CD4-positive, CD25-positive, alpha-beta regulatory T cell (primary cell): Measurements from ENCODE around the gene ARMC6. TPM values are rescaled to one million over a fixed set of nuclear protein-coding genes. Genes with fewer than 3 reads are reported as not detected.

Experiments
- ATAC-seq, 2 donors: fragments of 150-1000 bp; cut with Tn5 transposase; one replicate each; pipeline ENCODE4 v1.10.0; 2021; ENCODE audit warnings: low read depth in 2 of 2, moderate number of reproducible peaks in 2 of 2, moderate library complexity in 1 of 2
- DNase-seq, 3 donors: peaks; one replicate each; pipeline versions ENCODE4 v3.0.0 to v3.0.0-alpha.2; 2012 to 2022; ENCODE audit warnings: mixed read lengths in 1 of 3
- H3K27ac ChIP-seq: one replicate; pipeline ENCODE4 v1.7.0; 2013; ENCODE audit warnings: mild to moderate bottlenecking, low read length; ENCODE audit not compliant: insufficient read depth, poor library complexity, severe bottlenecking
- H3K27me3 ChIP-seq: one replicate; pipeline ENCODE4 v1.7.0; 2013; ENCODE audit warnings: low read length; ENCODE audit not compliant: control insufficient read depth, insufficient read depth
- H3K36me3 ChIP-seq: one replicate; pipeline ENCODE4 v1.7.0; 2013; ENCODE audit warnings: mild to moderate bottlenecking, low read length, moderate library complexity; ENCODE audit not compliant: control insufficient read depth, insufficient read depth
- H3K4me1 ChIP-seq: 2 replicates; pipeline ENCODE4 v1.7.0; 2013; ENCODE audit warnings: mild to moderate bottlenecking, low read length; ENCODE audit not compliant: insufficient read depth, control insufficient read depth, poor library complexity, severe bottlenecking
- H3K4me3 ChIP-seq: one replicate; pipeline ENCODE4 v1.7.0; 2013; ENCODE audit warnings: low read depth, mild to moderate bottlenecking, low read length, moderate library complexity
- H3K9me3 ChIP-seq, 2 experiments: 1 replicate in 1 of 2; 2 replicates in 1 of 2; pipeline ENCODE4 v1.7.0; 2013; ENCODE audit warnings: low read length in 2 of 2, mild to moderate bottlenecking in 1 of 2, moderate library complexity in 1 of 2; ENCODE audit not compliant: control insufficient read depth in 2 of 2
- H3K27ac Mint-ChIP-seq, 3 donors: one replicate each; pipeline ENCODE4 v1.8.0; 2020 to 2022; ENCODE audit warnings: mild to moderate bottlenecking in 3 of 3, mixed read lengths in 3 of 3, moderate library complexity in 2 of 3
- H3K27me3 Mint-ChIP-seq: one replicate; pipeline ENCODE4 v1.8.0; 2022; ENCODE audit warnings: mild to moderate bottlenecking, mixed read lengths
- H3K36me3 Mint-ChIP-seq: one replicate; pipeline ENCODE4 v1.8.0; 2020; ENCODE audit warnings: mixed read lengths
- H3K4me1 Mint-ChIP-seq, 4 donors: one replicate each; pipeline ENCODE4 v1.8.0; 2020 to 2022; ENCODE audit warnings: mixed read lengths in 4 of 4, mild to moderate bottlenecking in 1 of 4
- H3K4me3 Mint-ChIP-seq, 4 donors: one replicate each; pipeline ENCODE4 v1.8.0; 2020 to 2022; ENCODE audit warnings: mild to moderate bottlenecking in 4 of 4, mixed read lengths in 4 of 4, moderate library complexity in 3 of 4
- H3K9me3 Mint-ChIP-seq, 7 donors: one replicate each; pipeline ENCODE4 v1.8.0; 2020 to 2022; ENCODE audit warnings: mixed read lengths in 7 of 7, mild to moderate bottlenecking in 3 of 7, moderate library complexity in 2 of 7
- polyA plus RNA-seq, 4 donors: library from polyadenylated mRNA; unstranded; fragments of 300-500 nt; fragmentation: Illumina TruSeq; gene quantifications; one replicate each; pipeline ENCODE4 v1.2.3, GENCODE V29; 2021
- total RNA-seq: library from RNA; stranded (reverse); gene quantifications from one replicate; pipeline ENCODE4 v1.2.3, GENCODE V29; 2022

The ARMC6 gene
- total and polyA plus RNA-seq, 5 donors from 2014 or later, result 14.2 to 36.5 (median 30.6) TPM

GRCh38 chr19:19067276-19068072, 34.1 kb downstream of the ARMC6 start:
- DNase-seq (no peak), ATAC-seq (no peak)
- no peaks in the 10 kb centered on the region for H3K9me3 ChIP-seq
- H3K4me1 ChIP-seq, result peaks cover 59% of the 10 kb centered on the region
- H3K4me3 ChIP-seq, result no peak overlapping the region
- no peaks in the 10 kb centered on the region for H3K27me3 Mint-ChIP-seq
- peaks cover 6 to 58% (median 34%) of the 10 kb centered on the region in 4 donors for H3K4me1 Mint-ChIP-seq
- H3K27me3 ChIP-seq, result no peaks in the 10 kb centered on the region
- H3K4me3 Mint-ChIP-seq, result peak overlapping the region; percentile 56 to 80 (median 72)
- H3K9me3 Mint-ChIP-seq, result no peaks in the 10 kb centered on the region
- H3K36me3 Mint-ChIP-seq, result peaks cover 12% of the 10 kb centered on the region
- H3K27ac ChIP-seq, result no peak overlapping the region
- H3K36me3 ChIP-seq, result no peaks in the 10 kb centered on the region
- H3K27ac Mint-ChIP-seq, result peak overlapping the region in 2 of 3 donors; percentile 66 to 83

GRCh38 chr19:19068659-19069654, 35.6 kb downstream of the ARMC6 start:
- Mint-ChIP-seq H3K4me1 (peaks cover 6 to 61% (median 36%) of the 10 kb centered on the region in 4 donors), H3K36me3 (peaks cover 20% of the 10 kb centered on the region), H3K27ac (peak overlapping the region; percentile 76 to 89 (median 88)), H3K27me3 (no peaks in the 10 kb centered on the region), H3K4me3 (peak overlapping the region; percentile 58 to 80 (median 70)), H3K9me3 (no peaks in the 10 kb centered on the region)
- Histone ChIP-seq H3K27ac (peak overlapping the region; percentile 65), H3K4me1 (peaks cover 52% of the 10 kb centered on the region), H3K36me3 (no peaks in the 10 kb centered on the region), H3K27me3 (no peaks in the 10 kb centered on the region), H3K4me3 (peak overlapping the region; percentile 61), H3K9me3 (no peaks in the 10 kb centered on the region)
- ATAC-seq (peak in 1 of 2 donors; percentile 22), DNase-seq (peak in 2 of 3 donors; percentile 55 to 66)

GRCh38 chr19:19071897-19072296, 38.5 kb downstream of the ARMC6 start:
- Histone ChIP-seq H3K9me3 (no peaks in the 10 kb centered on the region), H3K27me3 (no peaks in the 10 kb centered on the region), H3K4me3 (no peak overlapping the region), H3K36me3 (peaks cover 12% of the 10 kb centered on the region), H3K27ac (no peak overlapping the region), H3K4me1 (peaks cover 29% of the 10 kb centered on the region)
- no peaks in the 10 kb centered on the region for H3K27me3 Mint-ChIP-seq
- no peaks in the 10 kb centered on the region for H3K9me3 Mint-ChIP-seq
- DNase-seq, result no peak
- ATAC-seq, result no peak
- no peak overlapping the region for H3K4me3 Mint-ChIP-seq
- peaks cover 34% of the 10 kb centered on the region for H3K36me3 Mint-ChIP-seq
- H3K4me1 Mint-ChIP-seq, result peaks cover 6 to 61% (median 36%) of the 10 kb centered on the region in 4 donors
- no peak overlapping the region for H3K27ac Mint-ChIP-seq

GRCh38 chr19:19074196-19074882, 40.9 kb downstream of the ARMC6 start:
- Histone ChIP-seq H3K36me3 (peaks cover 17% of the 10 kb centered on the region), H3K9me3 (no peaks in the 10 kb centered on the region), H3K27ac (no peak overlapping the region), H3K27me3 (no peaks in the 10 kb centered on the region), H3K4me1 (peaks cover 6% of the 10 kb centered on the region), H3K4me3 (no peak overlapping the region)
- Mint-ChIP-seq H3K9me3 (no peaks in the 10 kb centered on the region), H3K36me3 (peaks cover 37% of the 10 kb centered on the region), H3K27me3 (no peaks in the 10 kb centered on the region), H3K4me1 (peaks cover 0 to 55% (median 33%) of the 10 kb centered on the region in 4 donors), H3K27ac (peak overlapping the region; percentile 22 to 64 (median 53)), H3K4me3 (no peak overlapping the region)
- DNase-seq, result no peak
- ATAC-seq, result no peak

GRCh38 chr19:19075126-19075525, 41.7 kb downstream of the ARMC6 start:
- H3K9me3 Mint-ChIP-seq, result no peaks in the 10 kb centered on the region
- no peak overlapping the region for H3K27ac Mint-ChIP-seq
- H3K36me3 Mint-ChIP-seq, result peaks cover 37% of the 10 kb centered on the region
- Histone ChIP-seq H3K4me3 (no peak overlapping the region), H3K4me1 (no peaks in the 10 kb centered on the region), H3K27me3 (no peaks in the 10 kb centered on the region), H3K9me3 (no peaks in the 10 kb centered on the region), H3K27ac (no peak overlapping the region), H3K36me3 (peaks cover 17% of the 10 kb centered on the region)
- ATAC-seq, result no peak
- no peaks in the 10 kb centered on the region for H3K27me3 Mint-ChIP-seq
- no peak overlapping the region for H3K4me3 Mint-ChIP-seq
- peaks cover 0 to 54% (median 32%) of the 10 kb centered on the region in 4 donors for H3K4me1 Mint-ChIP-seq
- DNase-seq, result no peak

GRCh38 chr19:19076476-19076875, 43.1 kb downstream of the ARMC6 start:
- ATAC-seq (no peak), DNase-seq (no peak)
- Histone ChIP-seq H3K4me3 (no peak overlapping the region), H3K36me3 (peaks cover 22% of the 10 kb centered on the region), H3K9me3 (no peaks in the 10 kb centered on the region), H3K4me1 (no peaks in the 10 kb centered on the region), H3K27ac (no peak overlapping the region), H3K27me3 (no peaks in the 10 kb centered on the region)
- H3K4me1 Mint-ChIP-seq, result peaks cover 0 to 51% (median 28%) of the 10 kb centered on the region in 4 donors
- H3K36me3 Mint-ChIP-seq, result peaks cover 34% of the 10 kb centered on the region
- H3K27me3 Mint-ChIP-seq, result no peaks in the 10 kb centered on the region
- no peak overlapping the region for H3K27ac Mint-ChIP-seq
- H3K9me3 Mint-ChIP-seq, result no peaks in the 10 kb centered on the region
- no peak overlapping the region for H3K4me3 Mint-ChIP-seq

- DNase-seq, result no peak
- no peak overlapping the region for H3K27ac Mint-ChIP-seq
These were observed 43.7 kb downstream of the ARMC6 start for GRCh38 chr19:19077103-19077502.

More at GRCh38 chr19:19077103-19077502, 43.7 kb downstream of the ARMC6 start:
- Histone ChIP-seq H3K4me3 (no peak overlapping the region), H3K27me3 (no peaks in the 10 kb centered on the region), H3K27ac (no peak overlapping the region), H3K4me1 (no peaks in the 10 kb centered on the region), H3K36me3 (peaks cover 23% of the 10 kb centered on the region), H3K9me3 (no peaks in the 10 kb centered on the region)
- ATAC-seq, result no peak
- Mint-ChIP-seq H3K4me1 (peaks cover 0 to 53% (median 28%) of the 10 kb centered on the region in 4 donors), H3K36me3 (peaks cover 34% of the 10 kb centered on the region), H3K4me3 (no peak overlapping the region), H3K9me3 (no peaks in the 10 kb centered on the region), H3K27me3 (no peaks in the 10 kb centered on the region)
